Mesothelial cell of epicardium (in vitro differentiated cells): ENCODE measurements around the gene SMIM33. TPM values are rescaled to one million over a fixed set of nuclear protein-coding genes. Genes with fewer than 3 reads are reported as not detected.
"Not testable (repeated sequence)": the region's sequence is repeated elsewhere in the genome, so short reads cannot be mapped to it uniquely, and the experiment has no call there.

ENCODE experiments used
- DNase-seq, 2 experiments: peaks; one replicate each; pipeline ENCODE4 v3.0.0; 2021; ENCODE audit warnings: low spot score in 2 of 2; ENCODE audit not compliant: unreplicated experiment in 2 of 2
- H3K27ac Mint-ChIP-seq: 2 replicates; pipeline ENCODE4 v1.8.0; 2021; ENCODE audit warnings: mixed read lengths
- H3K27me3 Mint-ChIP-seq: 2 replicates; pipeline ENCODE4 v1.8.0; 2021; ENCODE audit warnings: low read depth, mixed read lengths
- H3K36me3 Mint-ChIP-seq: 2 replicates; pipeline ENCODE4 v1.8.0; 2021; ENCODE audit warnings: mixed read lengths
- H3K4me1 Mint-ChIP-seq: 2 replicates; pipeline ENCODE4 v1.8.0; 2021; ENCODE audit warnings: mixed read lengths
- H3K4me3 Mint-ChIP-seq: 2 replicates; pipeline ENCODE4 v1.8.0; 2021; ENCODE audit warnings: mild to moderate bottlenecking, moderate library complexity, mixed read lengths
- H3K9me3 Mint-ChIP-seq: 2 replicates; pipeline ENCODE4 v1.8.0; 2021; ENCODE audit warnings: mixed read lengths
- total RNA-seq: library from RNA; stranded (reverse); gene quantifications from 3 replicates; pipeline ENCODE4 v1.2.1, GENCODE V29; 2021
- TF ChIP-seq, protein P1 (sequence below): fragments of 200-600 bp; sonication (generic); IDR thresholded peaks from one replicate; pipeline ENCODE4 v1.5.0; 2021; ENCODE audit warnings: antibody characterized with exemption; ENCODE audit not compliant: unreplicated experiment

The SMIM33 gene
- total RNA-seq, 1 donor from 2014 or later, result not detected

DNA sequence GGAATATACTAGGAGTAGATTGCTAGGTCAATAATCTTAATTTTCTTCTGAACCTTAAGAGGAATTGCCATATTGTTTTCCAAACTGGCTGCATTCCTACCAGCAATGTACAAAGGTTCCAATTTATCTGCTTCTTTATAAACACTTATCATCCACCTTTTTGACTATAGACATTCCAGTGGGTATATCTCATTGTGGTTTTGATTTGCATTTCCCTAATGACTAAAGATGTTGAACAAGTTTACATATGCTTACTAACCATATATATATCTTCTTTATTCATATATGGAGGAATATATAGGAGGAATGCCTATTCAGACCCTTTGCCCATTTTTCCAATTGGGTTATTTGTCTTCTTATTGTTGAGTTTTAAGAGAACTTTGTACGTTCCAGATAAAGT lies 39.1 kb upstream of the SMIM33 start:
- Mint-ChIP-seq H3K27me3 (no peaks in the 10 kb centered on the region), H3K4me1 (no peaks in the 10 kb centered on the region), H3K9me3 (no peaks in the 10 kb centered on the region), H3K4me3 (no peak overlapping the region), H3K36me3 (peaks cover 28% of the 10 kb centered on the region), H3K27ac (no peak overlapping the region)
- TF ChIP-seq, protein P1, sequence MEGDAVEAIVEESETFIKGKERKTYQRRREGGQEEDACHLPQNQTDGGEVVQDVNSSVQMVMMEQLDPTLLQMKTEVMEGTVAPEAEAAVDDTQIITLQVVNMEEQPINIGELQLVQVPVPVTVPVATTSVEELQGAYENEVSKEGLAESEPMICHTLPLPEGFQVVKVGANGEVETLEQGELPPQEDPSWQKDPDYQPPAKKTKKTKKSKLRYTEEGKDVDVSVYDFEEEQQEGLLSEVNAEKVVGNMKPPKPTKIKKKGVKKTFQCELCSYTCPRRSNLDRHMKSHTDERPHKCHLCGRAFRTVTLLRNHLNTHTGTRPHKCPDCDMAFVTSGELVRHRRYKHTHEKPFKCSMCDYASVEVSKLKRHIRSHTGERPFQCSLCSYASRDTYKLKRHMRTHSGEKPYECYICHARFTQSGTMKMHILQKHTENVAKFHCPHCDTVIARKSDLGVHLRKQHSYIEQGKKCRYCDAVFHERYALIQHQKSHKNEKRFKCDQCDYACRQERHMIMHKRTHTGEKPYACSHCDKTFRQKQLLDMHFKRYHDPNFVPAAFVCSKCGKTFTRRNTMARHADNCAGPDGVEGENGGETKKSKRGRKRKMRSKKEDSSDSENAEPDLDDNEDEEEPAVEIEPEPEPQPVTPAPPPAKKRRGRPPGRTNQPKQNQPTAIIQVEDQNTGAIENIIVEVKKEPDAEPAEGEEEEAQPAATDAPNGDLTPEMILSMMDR, result no peak
- DNase-seq, result no peak

DNA sequence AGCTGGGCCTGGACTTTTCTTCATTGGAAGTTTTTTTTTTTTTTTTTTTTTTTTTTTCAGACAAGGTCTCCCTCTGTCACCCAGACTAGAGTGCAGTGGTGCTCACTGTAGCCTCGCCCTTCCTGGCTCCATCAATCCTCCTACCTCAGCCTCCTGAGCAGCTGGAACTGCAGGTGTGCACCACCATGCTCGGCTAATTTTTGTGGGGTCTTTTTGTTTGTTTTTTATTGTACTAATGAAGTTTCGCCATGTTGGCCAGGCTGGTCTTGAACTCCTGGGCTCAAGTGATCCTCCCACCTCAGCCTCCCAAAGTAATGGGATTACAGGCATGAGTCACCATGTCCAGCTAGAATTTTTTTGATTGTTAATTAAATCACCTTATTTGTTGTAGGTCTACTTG lies 35.1 kb upstream of the SMIM33 start:
- H3K4me3 Mint-ChIP-seq, result no peak overlapping the region
- no peaks in the 10 kb centered on the region for H3K27me3 Mint-ChIP-seq
- H3K27ac Mint-ChIP-seq, result no peak overlapping the region
- no peak for DNase-seq
- peaks cover 15% of the 10 kb centered on the region for H3K4me1 Mint-ChIP-seq
- TF ChIP-seq, protein P1, result no peak
- H3K9me3 Mint-ChIP-seq, result no peaks in the 10 kb centered on the region
- H3K36me3 Mint-ChIP-seq, result peaks cover 10% of the 10 kb centered on the region

DNA sequence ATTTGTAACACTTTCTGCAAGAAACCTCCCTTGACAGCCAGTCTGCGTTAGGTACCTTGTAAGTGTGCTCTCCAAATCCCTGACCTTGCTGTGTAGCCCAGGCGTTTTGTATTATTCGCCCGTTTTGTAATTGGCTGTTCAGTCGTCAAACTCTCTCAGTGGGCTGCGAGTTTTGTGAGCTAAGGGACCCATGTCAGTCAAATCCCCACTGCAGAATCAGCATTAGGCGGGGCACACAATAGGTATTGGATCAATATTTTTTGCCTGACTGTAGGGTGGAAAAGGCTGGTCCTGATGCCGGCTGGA lies 32.1 kb upstream of the SMIM33 start:
- H3K4me3 Mint-ChIP-seq, result peak overlapping the region; percentile 99
- H3K36me3 Mint-ChIP-seq, result peaks cover 9% of the 10 kb centered on the region
- no peaks in the 10 kb centered on the region for H3K27me3 Mint-ChIP-seq
- H3K27ac Mint-ChIP-seq, result no peak overlapping the region
- no peaks in the 10 kb centered on the region for H3K9me3 Mint-ChIP-seq
- DNase-seq, result no peak
- H3K4me1 Mint-ChIP-seq, result peaks cover 15% of the 10 kb centered on the region
- TF ChIP-seq, protein P1, result no peak

DNA sequence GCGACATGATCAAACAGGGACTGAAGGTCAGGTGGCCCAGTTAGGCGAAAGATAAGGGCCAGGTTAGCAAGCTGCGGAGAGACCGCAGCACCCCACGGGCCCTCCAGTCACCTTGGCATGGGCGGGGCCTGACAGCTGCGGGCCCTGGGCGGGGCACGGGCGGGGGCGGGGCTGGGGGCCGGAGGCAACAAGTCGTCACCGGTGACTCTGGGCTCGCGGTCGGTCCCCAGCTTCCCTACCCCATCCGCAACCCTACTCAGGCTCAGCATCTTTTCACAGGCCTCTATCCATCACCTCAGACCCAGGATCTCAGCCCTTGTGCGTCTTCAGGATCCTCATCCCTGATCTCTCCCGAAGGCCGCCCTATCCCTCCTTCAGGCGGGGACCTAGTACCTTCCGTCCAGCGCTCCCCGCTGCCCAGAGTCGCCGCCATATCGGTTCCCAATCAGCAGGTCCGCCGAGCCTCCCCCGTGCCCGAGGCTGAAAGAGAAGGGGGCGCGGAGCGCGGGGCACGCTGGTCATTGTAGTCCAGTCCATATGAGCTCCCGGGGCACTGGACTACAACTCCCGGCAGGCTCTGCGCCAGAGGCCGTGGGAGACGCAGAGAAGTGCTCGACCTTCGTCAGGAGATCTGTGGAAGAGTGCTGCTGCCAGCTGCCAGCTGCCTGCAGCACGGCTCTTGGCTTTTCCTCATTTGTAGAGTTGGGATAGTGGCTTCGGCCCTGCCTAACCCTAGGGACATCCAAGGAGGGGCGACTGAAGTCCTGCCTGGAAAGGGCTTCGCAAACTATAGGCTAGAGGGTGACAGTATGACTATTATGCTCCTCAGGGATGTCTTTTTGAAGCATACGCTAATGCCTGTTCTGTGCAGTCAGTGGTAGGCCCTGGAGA lies 31.5 kb upstream of the SMIM33 start, which contains the start of gene DNAJC18:
TSS of gene DNAJC18 (minus strand) at position 513 of the 891 bp plus-strand sequence. CDS start at position 433, 80 bp downstream.
- Mint-ChIP-seq H3K27ac (peak within 1 kb of the TSS; percentile 95), H3K4me1 (peaks cover 15% of the 10 kb centered on the region), H3K36me3 (peaks cover 9% of the 10 kb centered on the region), H3K27me3 (no peaks in the 10 kb centered on the region), H3K4me3 (peak within 1 kb of the TSS; percentile 99), H3K9me3 (no peaks in the 10 kb centered on the region)
- DNase-seq, result peak; percentile 85 to 90
- TF ChIP-seq, protein P1, result no peak

DNA sequence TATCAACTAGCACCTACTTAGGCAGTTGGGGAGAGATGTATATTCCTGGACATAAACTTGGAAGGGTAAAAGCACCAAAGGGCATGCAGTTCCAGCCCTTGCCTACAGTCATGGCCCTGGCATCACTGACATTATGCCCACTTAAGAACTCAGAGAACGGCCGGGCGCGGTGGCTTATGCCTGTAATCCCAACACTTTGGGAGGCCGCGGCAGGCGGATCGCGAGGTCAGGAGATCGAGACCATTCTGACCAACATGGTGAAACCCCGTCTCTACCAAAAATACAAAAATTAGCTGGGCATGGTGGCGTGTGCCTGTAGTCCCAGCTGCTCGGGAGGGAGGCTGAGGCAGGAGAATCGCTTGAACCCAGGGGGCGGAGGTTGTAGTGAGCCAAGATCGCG lies 30.4 kb upstream of the SMIM33 start:
- H3K4me3 Mint-ChIP-seq, H3K9me3 Mint-ChIP-seq, DNase-seq, H3K36me3 Mint-ChIP-seq, H3K27me3 Mint-ChIP-seq, H3K27ac Mint-ChIP-seq: not testable (repeated sequence)
- peaks cover 16% of the 10 kb centered on the region for H3K4me1 Mint-ChIP-seq

DNA sequence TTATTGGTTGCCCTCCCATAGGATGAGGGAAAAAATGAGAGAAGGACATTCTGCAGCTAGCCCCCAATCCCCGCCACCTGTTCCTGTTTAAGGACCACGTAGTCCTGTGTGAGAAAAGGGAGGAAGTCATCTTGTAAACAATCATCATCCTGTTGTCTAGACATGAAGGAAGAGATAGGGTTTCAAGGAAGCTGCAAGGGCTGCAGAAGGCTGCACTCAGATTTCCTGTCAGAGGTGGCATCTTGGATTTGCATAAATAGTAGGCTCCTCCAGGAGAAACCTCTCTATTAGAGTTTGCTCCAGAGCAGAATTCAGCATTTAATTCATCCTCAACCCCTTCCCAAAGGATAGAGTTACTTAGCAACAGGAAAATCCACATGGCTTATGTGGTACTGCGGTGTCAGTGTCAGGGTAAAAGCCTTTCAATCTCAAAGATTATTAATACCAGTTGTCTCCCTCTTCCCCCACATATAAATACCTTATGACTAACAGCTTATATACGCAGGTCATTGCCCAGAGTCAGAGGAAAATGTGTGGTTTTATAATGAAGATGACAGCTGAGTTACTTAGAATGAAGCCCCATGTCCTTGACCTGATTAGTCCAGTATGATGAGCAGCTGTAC lies 26.9 kb upstream of the SMIM33 start:
- no peak for DNase-seq
- no peaks in the 10 kb centered on the region for H3K36me3 Mint-ChIP-seq
- TF ChIP-seq, protein P1, result no peak
- H3K4me1 Mint-ChIP-seq, result peaks cover 17% of the 10 kb centered on the region
- H3K27ac Mint-ChIP-seq, result no peak overlapping the region
- no peaks in the 10 kb centered on the region for H3K9me3 Mint-ChIP-seq
- H3K4me3 Mint-ChIP-seq, result no peak overlapping the region
- no peaks in the 10 kb centered on the region for H3K27me3 Mint-ChIP-seq
